ENCODE measurements around the gene METTL24. TPM values are rescaled to one million over a fixed set of nuclear protein-coding genes. Genes with fewer than 3 reads are reported as not detected.
"Not testable (repeated sequence)": the region's sequence is repeated elsewhere in the genome, so short reads cannot be mapped to it uniquely, and the experiment has no call there.

The METTL24 gene
- total and polyA plus RNA-seq, 4 donors: 0.14 to 2.0 (median 0.91) TPM

- no peak for DNase-seq (ENCODE audit: low spot score)
- 83% methylated on average over 6 of the region's 6 CpGs for WGBS
- no peaks in the 10 kb centered on the region for H3K36me3 ChIP-seq (ENCODE audit: control insufficient read depth in 4 of 4, insufficient read depth in 3 of 4, low read depth in 1 of 4, low read length in 3 of 4)
- H3K4me1 ChIP-seq (ENCODE audit: control insufficient read depth in 4 of 4, insufficient read depth in 4 of 4, low read length in 3 of 4): no peaks in the 10 kb centered on the region
- no peaks in the 10 kb centered on the region for H3K9me3 ChIP-seq (ENCODE audit: control insufficient read depth in 4 of 4, low read length in 3 of 4)
- H3K4me3 ChIP-seq (ENCODE audit: low read depth in 1 of 3, low read length in 3 of 3): no peak overlapping the region
- TF ChIP-seq HNF4A (conservative IDR thresholded peaks at IDR 0.05) (no peak), GABPA (IDR thresholded peaks at IDR 0.05 in 1 of 2, conservative IDR thresholded peaks at IDR 0.05 in 1 of 2) (no peak), TAF1 (conservative IDR thresholded peaks at IDR 0.05) (no peak), YY1 (IDR thresholded peaks at IDR 0.05) (no peak), FOXA2 (IDR thresholded peaks at IDR 0.05) (no peak), RAD21 (IDR thresholded peaks at IDR 0.05) (no peak), JUND (IDR thresholded peaks at IDR 0.05) (no peak)
- H3K27ac ChIP-seq (ENCODE audit: low read depth in 1 of 2, low read length in 2 of 2): no peak overlapping the region
- no peaks in the 10 kb centered on the region for H3K27me3 ChIP-seq (ENCODE audit: control insufficient read depth in 4 of 4, insufficient read depth in 4 of 4, low read length in 3 of 4)
- no peak overlapping the region for H3K9ac ChIP-seq (ENCODE audit: low read depth in 1 of 2, low read length in 2 of 2)
Measured at GRCh38 chr6:110315207-110315868, 42.8 kb downstream of the METTL24 start.

- H3K27ac ChIP-seq (ENCODE audit: low read depth in 1 of 2, low read length in 2 of 2): no peak overlapping the region
- H3K4me3 ChIP-seq (ENCODE audit: low read depth in 1 of 3, low read length in 3 of 3): no peak overlapping the region
- DNase-seq (ENCODE audit: low spot score): no peak
- H3K4me1 ChIP-seq (ENCODE audit: control insufficient read depth in 4 of 4, insufficient read depth in 4 of 4, low read length in 3 of 4): no peaks in the 10 kb centered on the region
- H3K27me3 ChIP-seq (ENCODE audit: control insufficient read depth in 4 of 4, insufficient read depth in 4 of 4, low read length in 3 of 4): no peaks in the 10 kb centered on the region
- H3K9ac ChIP-seq (ENCODE audit: low read depth in 1 of 2, low read length in 2 of 2): no peak overlapping the region
- no peaks in the 10 kb centered on the region for H3K9me3 ChIP-seq (ENCODE audit: control insufficient read depth in 4 of 4, low read length in 3 of 4)
- TF ChIP-seq FOXA2 (IDR thresholded peaks at IDR 0.05): no peak
- no peak for TF ChIP-seq HNF4G (IDR thresholded peaks at IDR 0.05)
- TF ChIP-seq REST (IDR thresholded peaks at IDR 0.05): no peak
- no peak for TF ChIP-seq NR2F2 (IDR thresholded peaks at IDR 0.05)
- TF ChIP-seq JUND (IDR thresholded peaks at IDR 0.05): no peak
- no peak for TF ChIP-seq MAX (IDR thresholded peaks at IDR 0.05)
- TF ChIP-seq EGR1 (IDR thresholded peaks at IDR 0.05; ENCODE audit: low read depth in 2 of 2): no peak
- TF ChIP-seq CTCF (IDR thresholded peaks at IDR 0.05; ENCODE audit: low read depth, low read length, missing input control): no peak
- TF ChIP-seq TAF1 (conservative IDR thresholded peaks at IDR 0.05): no peak
- WGBS: 80% methylated on average over 3 of the region's 3 CpGs
- no peaks in the 10 kb centered on the region for H3K36me3 ChIP-seq (ENCODE audit: control insufficient read depth in 4 of 4, insufficient read depth in 3 of 4, low read depth in 1 of 4, low read length in 3 of 4)
Measured at GRCh38 chr6:110310861-110311446, 47.2 kb downstream of the METTL24 start.

GRCh38 chr6:110309432-110309831 is 48.7 kb downstream of the METTL24 start:
- H3K9ac ChIP-seq (ENCODE audit: low read depth in 1 of 2, low read length in 2 of 2); H3K4me3 ChIP-seq (ENCODE audit: low read depth in 1 of 3, low read length in 3 of 3); H3K36me3 ChIP-seq (ENCODE audit: control insufficient read depth in 4 of 4, insufficient read depth in 3 of 4, low read depth in 1 of 4, low read length in 3 of 4); H3K27me3 ChIP-seq (ENCODE audit: control insufficient read depth in 4 of 4, insufficient read depth in 4 of 4, low read length in 3 of 4); DNase-seq (ENCODE audit: low spot score); H3K9me3 ChIP-seq (ENCODE audit: control insufficient read depth in 4 of 4, low read length in 3 of 4); H3K27ac ChIP-seq (ENCODE audit: low read depth in 1 of 2, low read length in 2 of 2); H3K4me1 ChIP-seq (ENCODE audit: control insufficient read depth in 4 of 4, insufficient read depth in 4 of 4, low read length in 3 of 4): not testable (repeated sequence)
- WGBS: 89% methylated on average over 4 of the region's 4 CpGs
